Heart left ventricle (tissue), 13 donors: ENCODE measurements around the gene TUBB.

Source experiments
- POLR2A ChIP-seq, 2 donors: fragments of 450-650 bp; IDR thresholded peaks; one replicate each; pipeline ENCODE4 v1.6.1; 2017; ENCODE audit warnings: antibody characterized with exemption in 2 of 2, mild to moderate bottlenecking in 2 of 2, moderate library complexity in 2 of 2
- TF ChIP-seq, protein P1 (sequence below), 12 donors: fragments of 200-600 bp; sonication (generic) in 4 of 12; IDR thresholded peaks; one replicate each; pipeline versions ENCODE4 v1.5.0 to v1.8.0; 2018 to 2022; ENCODE audit warnings: antibody characterized with exemption in 12 of 12, mild to moderate bottlenecking in 5 of 12
- donor health status: ischemic (EF 13 %, LVEDD 7.1; RV severe dilation, severe dysfunction).
- donor health status: DM: no; HTN: yes; CAD: no.
- donor health status: DM: no; HTN: no; CAD: no.
- donor health status: ischemic (EF 25% LVEDD 6.9; RV normal size, moderate dysfunction).
- donor health status: ischemic (EF 25% LVEDD 5.7; RV mildly dilated, moderate dysfunction).
- donor health status: ischemic (EF 35%, LVEDD 5.7; RV mildly dilated, moderate dysfunction).
- donor health status: nonischemic (EF 11% LVEDD 7.7; RV severe dilation, severe dysfunction).
- donor health status: DM: yes; HTN: yes; CAD: no.
- donor health status: PGD.
- donor health status: ischemic (EF 29% LVEDD 5.4; RV normal size, mild dysfunction).
- donor health status: nonischemic (EF 23%, LVEDD 6.1; RV moderate dilation, normal function).

- TF ChIP-seq, protein P1, sequence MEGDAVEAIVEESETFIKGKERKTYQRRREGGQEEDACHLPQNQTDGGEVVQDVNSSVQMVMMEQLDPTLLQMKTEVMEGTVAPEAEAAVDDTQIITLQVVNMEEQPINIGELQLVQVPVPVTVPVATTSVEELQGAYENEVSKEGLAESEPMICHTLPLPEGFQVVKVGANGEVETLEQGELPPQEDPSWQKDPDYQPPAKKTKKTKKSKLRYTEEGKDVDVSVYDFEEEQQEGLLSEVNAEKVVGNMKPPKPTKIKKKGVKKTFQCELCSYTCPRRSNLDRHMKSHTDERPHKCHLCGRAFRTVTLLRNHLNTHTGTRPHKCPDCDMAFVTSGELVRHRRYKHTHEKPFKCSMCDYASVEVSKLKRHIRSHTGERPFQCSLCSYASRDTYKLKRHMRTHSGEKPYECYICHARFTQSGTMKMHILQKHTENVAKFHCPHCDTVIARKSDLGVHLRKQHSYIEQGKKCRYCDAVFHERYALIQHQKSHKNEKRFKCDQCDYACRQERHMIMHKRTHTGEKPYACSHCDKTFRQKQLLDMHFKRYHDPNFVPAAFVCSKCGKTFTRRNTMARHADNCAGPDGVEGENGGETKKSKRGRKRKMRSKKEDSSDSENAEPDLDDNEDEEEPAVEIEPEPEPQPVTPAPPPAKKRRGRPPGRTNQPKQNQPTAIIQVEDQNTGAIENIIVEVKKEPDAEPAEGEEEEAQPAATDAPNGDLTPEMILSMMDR (IDR thresholded peaks at IDR 0.05): no peak
- TF ChIP-seq POLR2A (IDR thresholded peaks at IDR 0.05): no peak
Measured at GRCh38 chr6:30740540-30740870, 20.4 kb downstream of the TUBB start.
